Fibroblast of lung (primary cell): ENCODE results near the gene CDKN1A.

Source experiments
- EZH2 ChIP-seq: IDR thresholded peaks from 2 replicates; pipeline ENCODE4 v1.5.1; 2012; ENCODE audit warnings: low read length, control low read depth, mild to moderate bottlenecking; ENCODE audit errors: missing control alignments
- TF ChIP-seq, protein P1 (sequence below), 2 donors: IDR thresholded peaks in 1 of 2; conservative IDR thresholded peaks in 1 of 2; 1 replicate in 1 of 2; 2 replicates in 1 of 2; pipeline ENCODE4 v1.5.1; 2011 to 2012; ENCODE audit warnings: low read length in 2 of 2, control low read depth in 1 of 2, inconsistent platforms in 1 of 2, low read depth in 1 of 2, mild to moderate bottlenecking in 1 of 2

DNA sequence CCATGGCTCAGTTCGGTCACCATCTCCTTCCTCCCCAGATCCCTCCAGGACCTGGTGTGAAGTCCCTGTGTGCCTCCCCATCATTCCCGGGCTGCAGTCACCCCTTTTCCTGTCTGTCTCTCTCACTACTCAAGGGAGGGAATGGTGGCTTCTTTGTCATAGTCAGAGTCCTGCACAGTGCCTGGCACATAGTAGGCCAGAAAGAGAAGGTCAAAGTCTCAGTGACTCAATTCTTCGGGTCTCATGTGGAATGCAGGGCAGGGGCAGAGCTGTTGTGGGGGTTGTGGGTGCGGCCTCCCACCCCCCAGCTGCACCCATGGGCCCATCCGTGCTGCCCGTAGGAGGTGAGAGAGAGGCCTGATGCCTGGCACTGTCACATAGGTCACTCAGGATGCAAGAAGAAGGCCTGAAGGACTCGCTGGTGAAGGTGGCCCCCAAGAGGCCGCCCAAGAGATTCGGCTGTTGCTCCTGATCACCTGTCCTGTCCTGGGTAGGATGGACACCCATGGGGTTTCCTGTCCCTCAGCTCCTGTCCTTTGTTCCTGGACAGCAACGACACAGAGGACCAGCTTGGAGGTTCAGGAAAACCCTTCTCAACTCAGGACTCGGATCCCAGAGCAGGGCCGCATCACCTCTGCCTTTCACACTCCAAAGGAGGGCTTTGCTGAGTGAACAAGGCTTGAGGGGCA, 53.3 kb downstream of the CDKN1A start:
- TF ChIP-seq, protein P1, sequence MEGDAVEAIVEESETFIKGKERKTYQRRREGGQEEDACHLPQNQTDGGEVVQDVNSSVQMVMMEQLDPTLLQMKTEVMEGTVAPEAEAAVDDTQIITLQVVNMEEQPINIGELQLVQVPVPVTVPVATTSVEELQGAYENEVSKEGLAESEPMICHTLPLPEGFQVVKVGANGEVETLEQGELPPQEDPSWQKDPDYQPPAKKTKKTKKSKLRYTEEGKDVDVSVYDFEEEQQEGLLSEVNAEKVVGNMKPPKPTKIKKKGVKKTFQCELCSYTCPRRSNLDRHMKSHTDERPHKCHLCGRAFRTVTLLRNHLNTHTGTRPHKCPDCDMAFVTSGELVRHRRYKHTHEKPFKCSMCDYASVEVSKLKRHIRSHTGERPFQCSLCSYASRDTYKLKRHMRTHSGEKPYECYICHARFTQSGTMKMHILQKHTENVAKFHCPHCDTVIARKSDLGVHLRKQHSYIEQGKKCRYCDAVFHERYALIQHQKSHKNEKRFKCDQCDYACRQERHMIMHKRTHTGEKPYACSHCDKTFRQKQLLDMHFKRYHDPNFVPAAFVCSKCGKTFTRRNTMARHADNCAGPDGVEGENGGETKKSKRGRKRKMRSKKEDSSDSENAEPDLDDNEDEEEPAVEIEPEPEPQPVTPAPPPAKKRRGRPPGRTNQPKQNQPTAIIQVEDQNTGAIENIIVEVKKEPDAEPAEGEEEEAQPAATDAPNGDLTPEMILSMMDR (conservative IDR thresholded peaks at IDR 0.05 in 1 of 2, IDR thresholded peaks at IDR 0.05 in 1 of 2; ENCODE audit: low read depth in 1 of 2, low read length in 2 of 2) = no peak
- no peak for TF ChIP-seq EZH2
